Stimulated activated CD4-positive, alpha-beta T cell treated with anti-CD3 and anti-CD28 coated beads, Interleukin-2, amount 100 ng/mL, for 4 hours (primary cell): Measurements from ENCODE around the gene INPP5A.

Source experiments
- DNase-seq: peaks from one replicate; pipeline ENCODE4 v3.0.0-alpha.2; 2020; ENCODE audit warnings: low read depth

INPP5A gene

GRCh38 chr10:132613566-132614348 lies 76.2 kb downstream of the INPP5A start:
- no peak for DNase-seq

- DNase-seq, result no peak
Observed at GRCh38 chr10:132614431-132615340, 77.1 kb downstream of the INPP5A start.

- no peak for DNase-seq
Observed at GRCh38 chr10:132615341-132616169, 78.0 kb downstream of the INPP5A start.

- peak; percentile 17 for DNase-seq
Observed at GRCh38 chr10:132616170-132616995, 78.8 kb downstream of the INPP5A start.

DNA sequence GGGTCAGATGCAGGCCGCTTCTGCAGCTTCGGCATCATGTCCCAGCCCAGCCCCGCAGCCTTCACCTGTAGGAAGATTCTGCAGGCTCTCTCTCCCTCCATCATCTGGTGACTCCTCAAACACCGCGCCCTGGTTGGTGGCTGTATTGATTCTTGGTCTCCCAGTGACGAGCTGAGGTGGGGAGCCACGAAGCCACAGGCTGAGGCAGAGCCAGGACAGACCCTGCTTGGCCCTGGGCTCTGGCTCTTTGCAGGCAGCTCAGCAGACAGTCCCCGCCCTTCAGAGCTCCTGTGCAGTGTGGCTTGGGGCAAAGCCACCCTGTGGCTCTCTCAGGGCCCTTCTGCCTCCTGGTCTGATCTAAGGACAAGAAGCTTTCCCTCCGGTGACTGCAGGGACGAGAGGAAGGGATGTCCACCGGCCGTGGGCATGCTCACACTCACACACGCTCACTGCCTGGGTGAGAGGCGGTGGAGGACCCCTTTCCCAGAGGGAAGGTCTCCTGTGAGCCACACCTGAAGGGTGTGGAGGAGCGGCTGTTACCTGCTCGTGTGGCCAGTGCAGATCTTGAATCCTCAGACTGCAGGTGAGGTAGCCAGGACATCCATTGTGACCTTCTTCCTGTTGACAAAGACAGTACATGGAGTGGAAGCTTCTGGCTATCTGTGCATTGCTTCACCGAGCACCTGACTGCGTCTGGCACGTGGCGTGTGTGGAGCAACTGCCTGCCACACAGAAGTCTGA lies 79.6 kb downstream of the INPP5A start:
- no peak for DNase-seq

DNA sequence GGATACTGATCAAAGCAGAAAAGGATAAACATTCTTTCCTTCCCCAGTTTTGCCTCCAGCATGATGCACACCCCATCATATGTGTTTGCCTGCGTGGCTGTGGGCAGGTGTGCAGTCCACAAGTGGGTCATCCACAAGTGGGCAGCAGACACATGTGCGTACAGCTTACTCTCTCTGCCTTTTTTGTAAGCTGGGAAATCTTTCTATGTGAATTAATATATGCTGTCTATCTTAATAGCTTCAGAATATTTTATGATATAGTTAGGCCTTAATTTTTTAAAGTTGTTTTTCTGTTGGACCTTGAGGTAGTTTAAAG lies 80.1 kb downstream of the INPP5A start:
- DNase-seq, result no peak

DNA sequence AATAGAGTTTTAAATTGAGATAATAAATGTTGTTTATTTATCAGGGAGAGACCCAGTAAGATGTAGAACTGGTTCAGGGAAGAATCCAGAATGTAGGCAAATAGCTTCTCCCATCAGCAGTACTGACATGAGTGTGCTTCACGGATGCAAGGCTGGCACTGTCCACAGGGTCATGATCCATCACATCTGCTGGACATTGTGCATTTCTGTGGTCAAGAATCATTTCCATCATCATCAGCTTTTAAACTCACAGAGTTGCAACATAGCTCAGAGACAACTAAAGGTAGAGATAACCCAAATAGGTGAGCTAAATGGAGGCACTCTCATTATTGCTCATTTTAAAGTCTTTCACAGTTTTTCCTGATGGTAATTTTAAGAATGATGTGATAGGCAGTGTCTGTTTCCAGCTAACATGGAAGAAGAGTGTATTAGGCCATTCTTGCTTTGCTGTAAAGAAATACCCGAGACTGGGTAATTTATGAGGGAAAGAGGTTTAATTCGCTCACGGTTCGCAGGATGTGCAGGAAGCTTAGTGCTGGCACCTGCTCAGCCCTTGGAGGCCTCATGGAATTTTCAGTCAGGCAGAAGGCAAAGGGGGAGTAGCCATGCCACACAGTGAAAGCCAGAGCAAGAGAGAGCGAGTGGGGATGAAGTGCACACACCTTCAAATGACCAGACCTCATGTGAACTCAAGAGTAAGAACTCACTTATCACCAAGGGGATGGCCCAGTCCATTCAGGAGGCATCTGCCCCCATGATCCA lies 80.8 kb downstream of the INPP5A start:
- no peak for DNase-seq

DNA sequence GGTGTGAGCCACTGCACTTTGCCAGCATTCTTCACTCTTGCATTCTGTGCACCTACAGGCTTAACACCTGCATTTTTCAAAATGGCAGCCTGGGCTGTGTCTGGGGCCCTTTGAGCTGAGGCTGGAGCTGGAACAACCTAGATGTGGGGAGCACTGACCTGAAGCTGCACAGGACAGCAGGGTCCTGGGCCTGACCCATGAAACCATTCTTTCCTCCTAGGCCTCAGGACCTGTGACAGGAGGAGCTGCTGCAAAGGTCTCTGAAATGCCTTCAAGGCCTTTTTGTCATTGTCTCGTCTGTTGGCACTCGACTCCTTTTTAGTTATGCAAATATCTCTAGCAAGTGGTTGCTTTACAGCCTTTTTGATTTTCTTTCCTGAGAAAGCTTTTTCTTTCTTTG lies 82.3 kb downstream of the INPP5A start:
- no peak for DNase-seq

DNA sequence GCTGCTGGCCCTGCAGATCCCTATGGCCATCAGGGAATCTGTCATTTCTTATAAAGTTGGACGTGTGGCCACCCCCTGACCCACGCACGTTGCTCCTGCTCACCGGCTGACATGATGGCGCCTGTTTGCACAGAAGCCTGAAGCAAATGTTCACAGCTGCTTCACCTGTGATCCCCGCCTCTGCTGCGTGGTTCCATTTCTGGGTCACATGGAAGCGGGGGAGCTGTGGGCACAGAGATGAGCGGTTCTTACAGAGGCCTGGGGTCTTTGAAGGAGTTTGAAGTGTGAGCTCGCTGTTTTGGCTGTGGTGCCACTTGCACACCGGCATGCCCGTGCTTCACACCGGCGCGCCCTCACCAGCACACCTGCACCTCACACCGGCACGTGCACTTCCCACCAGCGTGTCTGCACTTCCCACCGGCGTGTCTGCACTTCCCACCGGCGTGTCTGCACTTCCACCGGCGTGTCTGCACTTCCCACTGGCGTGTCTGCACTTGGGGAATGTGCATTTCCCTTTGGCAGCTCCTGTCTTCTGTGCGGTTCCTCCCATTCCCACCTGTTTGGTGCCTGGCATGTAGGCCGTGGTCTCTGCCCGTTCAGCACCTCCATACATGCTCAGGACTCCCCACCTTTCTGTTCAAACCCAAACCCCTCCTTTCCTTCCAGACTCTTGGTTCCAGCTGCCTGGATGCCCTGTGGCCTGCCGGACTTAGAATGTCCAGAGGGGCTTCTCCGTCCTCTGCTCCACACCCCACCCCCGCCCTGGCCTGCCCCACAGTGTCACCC lies 86.7 kb downstream of the INPP5A start:
- DNase-seq, result no peak

DNA sequence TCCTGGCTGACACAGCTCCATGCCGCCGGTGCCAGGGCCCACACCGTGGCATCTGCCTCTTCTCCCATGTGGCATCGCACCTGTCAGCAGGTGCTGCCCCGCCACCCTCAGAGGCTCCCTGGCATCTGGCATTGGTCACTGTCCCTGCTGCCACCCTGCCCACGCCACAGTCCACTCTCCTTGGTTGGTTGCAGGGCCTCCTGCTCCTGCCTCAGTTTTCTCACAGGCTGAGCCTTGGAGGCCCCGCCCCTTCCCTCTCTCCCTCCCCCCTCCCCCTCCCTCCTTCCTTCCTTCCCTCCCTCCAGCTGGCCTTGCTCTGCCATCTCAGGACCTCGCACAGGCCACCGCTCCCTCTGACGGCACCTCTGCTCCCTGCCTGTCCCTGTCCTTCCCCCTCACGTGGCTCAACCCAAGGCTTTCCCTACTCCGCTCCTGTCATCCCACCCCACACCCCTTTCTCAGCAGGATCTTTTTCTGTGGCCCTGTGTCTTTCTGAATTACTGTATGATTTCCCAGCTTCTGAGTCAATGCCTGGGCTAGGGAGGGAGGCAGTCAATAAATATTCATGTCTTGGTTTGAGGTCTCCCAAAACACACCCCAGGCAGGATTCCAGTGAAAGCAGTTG lies 87.4 kb downstream of the INPP5A start:
- DNase-seq, result no peak

GRCh38 chr10:132626019-132626760 lies 88.6 kb downstream of the INPP5A start:
- no peak for DNase-seq

DNA sequence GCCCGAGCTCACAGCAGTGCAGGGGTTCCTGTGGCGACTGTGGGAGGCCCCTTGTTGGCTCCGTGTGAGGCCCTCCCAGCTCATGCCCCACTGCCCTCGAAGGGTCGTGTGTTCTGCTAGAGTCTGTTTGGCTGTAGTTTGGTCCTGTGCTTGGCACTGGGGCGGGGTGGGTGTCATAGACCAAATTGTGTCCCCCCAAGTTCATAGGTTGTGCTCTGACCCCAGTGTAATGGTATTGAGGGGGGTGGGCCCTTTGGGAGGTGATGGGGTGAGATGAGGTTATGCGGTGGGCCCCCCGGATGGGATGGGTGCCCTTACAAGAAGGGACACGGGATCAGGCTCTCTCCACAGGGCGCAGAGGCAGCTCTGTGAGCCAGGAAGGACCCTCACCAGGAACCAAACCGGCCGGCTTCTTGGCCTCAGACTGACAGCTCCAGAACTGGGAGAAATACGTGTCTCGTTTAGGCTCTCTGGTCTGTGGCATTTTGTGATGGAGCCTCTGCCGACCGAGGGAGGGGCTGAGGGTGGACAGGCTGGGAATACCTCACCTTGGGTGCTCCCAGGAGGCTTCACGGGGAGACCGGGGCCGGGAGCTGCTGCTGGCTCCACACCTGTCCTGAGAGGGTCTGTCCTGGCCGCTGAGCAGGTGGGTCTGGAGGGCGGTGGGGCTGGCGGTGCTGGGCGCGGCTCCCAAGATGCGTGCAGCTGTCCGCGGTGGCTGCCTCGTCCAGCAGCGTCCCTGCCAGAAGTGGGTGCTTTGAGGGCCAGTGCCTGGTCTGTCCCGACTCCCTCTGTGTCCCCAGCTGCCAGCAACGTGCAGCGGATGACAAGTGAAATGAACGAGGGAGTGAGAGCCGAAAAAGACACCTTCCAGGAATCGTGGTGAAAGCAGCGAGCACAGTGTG lies 89.4 kb downstream of the INPP5A start:
- DNase-seq, result no peak

GRCh38 chr10:132627666-132628531 lies 90.3 kb downstream of the INPP5A start:
- no peak for DNase-seq

DNA sequence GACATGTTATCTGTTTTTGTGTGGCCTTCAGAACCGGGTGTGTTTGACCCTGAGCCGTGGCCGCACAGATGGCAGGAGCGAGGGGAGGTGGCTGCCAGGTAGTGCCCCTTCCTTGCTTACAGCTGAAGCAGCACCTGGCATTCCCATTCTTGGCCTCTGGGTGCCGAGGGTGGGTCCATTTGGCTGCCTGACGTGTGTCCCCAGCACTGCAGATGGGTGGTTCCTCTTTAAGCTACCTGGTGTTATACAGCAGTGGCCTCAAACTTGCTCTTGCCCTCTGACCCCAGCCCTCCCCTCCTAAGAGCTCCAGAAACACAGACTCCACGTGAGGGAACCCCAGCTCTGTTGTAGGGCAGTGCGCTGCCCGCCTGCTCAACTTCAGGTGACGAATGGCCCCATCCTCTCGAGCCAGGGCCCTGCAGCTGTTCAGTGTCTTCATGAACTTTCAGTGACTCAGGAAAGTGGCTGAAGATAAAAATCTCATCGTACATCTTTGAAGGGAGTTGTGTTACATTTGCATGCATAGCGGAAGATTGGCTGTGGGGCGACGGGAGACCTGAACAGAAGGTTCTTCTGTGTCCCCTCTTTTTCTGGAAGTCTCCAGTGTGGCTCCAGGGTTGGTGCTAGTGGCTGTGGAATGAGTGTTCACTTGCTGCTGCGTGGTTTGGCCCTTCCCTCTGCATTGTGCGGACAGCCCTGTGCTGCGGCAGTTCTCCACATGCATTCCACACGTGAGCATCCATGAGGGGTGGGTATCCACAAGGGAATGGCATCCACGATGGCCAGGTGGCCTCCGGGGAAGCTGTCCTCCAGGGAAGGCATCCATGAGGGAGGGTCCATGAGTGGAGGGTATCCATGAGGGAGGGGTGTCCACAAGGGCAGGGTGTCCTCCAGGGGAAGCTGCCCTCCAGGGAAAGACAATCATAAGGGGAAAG lies 91.6 kb downstream of the INPP5A start:
- DNase-seq, result no peak

GRCh38 chr10:132630156-132630555 lies 92.6 kb downstream of the INPP5A start:
- no peak for DNase-seq
